ENCODE measurements around the gene SIN3B.

SIN3B gene

GRCh38 chr19:16901491-16902175 lies 72.4 kb downstream of the SIN3B start:
- DNase-seq (ENCODE audit: low spot score), result no peak
- no peak for TF ChIP-seq CTCF (IDR thresholded peaks at IDR 0.05; ENCODE audit: extremely low read depth, missing control alignments)

GRCh38 chr19:16902545-16902944 lies 73.3 kb downstream of the SIN3B start:
- DNase-seq (ENCODE audit: low spot score), result no peak
- TF ChIP-seq CTCF (IDR thresholded peaks at IDR 0.05; ENCODE audit: extremely low read depth, missing control alignments), result no peak

- no peak for TF ChIP-seq CTCF (IDR thresholded peaks at IDR 0.05; ENCODE audit: extremely low read depth, missing control alignments)
- no peak for DNase-seq (ENCODE audit: low spot score)
Measured at GRCh38 chr19:16903347-16903746, 74.1 kb downstream of the SIN3B start.

- DNase-seq (ENCODE audit: low spot score), result no peak
- TF ChIP-seq CTCF (IDR thresholded peaks at IDR 0.05; ENCODE audit: extremely low read depth, missing control alignments), result no peak
Measured at GRCh38 chr19:16904599-16904998, 75.4 kb downstream of the SIN3B start.

- DNase-seq (ENCODE audit: low spot score), result no peak
- no peak for TF ChIP-seq CTCF (IDR thresholded peaks at IDR 0.05; ENCODE audit: extremely low read depth, missing control alignments)
Measured at GRCh38 chr19:16908759-16909158, 79.6 kb downstream of the SIN3B start.

GRCh38 chr19:16911046-16911445 lies 81.8 kb downstream of the SIN3B start:
- TF ChIP-seq CTCF (IDR thresholded peaks at IDR 0.05; ENCODE audit: extremely low read depth, missing control alignments), result no peak
- no peak for DNase-seq (ENCODE audit: low spot score)

- DNase-seq (ENCODE audit: low spot score), result no peak
- no peak for TF ChIP-seq CTCF (IDR thresholded peaks at IDR 0.05; ENCODE audit: extremely low read depth, missing control alignments)
Measured at GRCh38 chr19:16912780-16913179, 83.6 kb downstream of the SIN3B start.
